Smooth muscle cell (in vitro differentiated cells): Measurements from ENCODE around the gene PTGDS. TPM values are rescaled to one million over a fixed set of nuclear protein-coding genes. Genes with fewer than 3 reads are reported as not detected.

Experiments used
- DNase-seq: peaks from one replicate; lab custom pipeline; 2025; ENCODE audit not compliant: unreplicated experiment; lab: John Stamatoyannopoulos, UW
- H2AFZ ChIP-seq: fragments of 200-600 bp; sonication (generic); 2 replicates; pipeline ENCODE4 v1.6.0; 2016; ENCODE audit warnings: antibody characterized with exemption, low read depth, mild to moderate bottlenecking
- H3F3A ChIP-seq: fragments of 200-600 bp; sonication (generic); 2 replicates; pipeline ENCODE4 v1.6.0; 2017; ENCODE audit warnings: antibody characterized with exemption, low read depth
- H3K27ac ChIP-seq: fragments of 200-600 bp; sonication (generic); 2 replicates; pipeline ENCODE4 v1.5.1; 2016; ENCODE audit warnings: low read depth, mild to moderate bottlenecking
- H3K27me3 ChIP-seq: fragments of 200-600 bp; sonication (generic); 2 replicates; pipeline ENCODE4 v1.6.1; 2016; ENCODE audit warnings: low read depth, mild to moderate bottlenecking
- H3K36me3 ChIP-seq: fragments of 200-600 bp; sonication (generic); 2 replicates; pipeline ENCODE4 v1.5.1; 2016; ENCODE audit warnings: low read depth
- H3K4me1 ChIP-seq: fragments of 200-600 bp; sonication (generic); 2 replicates; pipeline ENCODE4 v1.5.1; 2016; ENCODE audit warnings: low read depth
- H3K4me2 ChIP-seq: fragments of 200-600 bp; sonication (generic); 2 replicates; pipeline ENCODE4 v1.6.0; 2016; ENCODE audit warnings: mild to moderate bottlenecking
- H3K4me3 ChIP-seq: fragments of 200-600 bp; sonication (generic); 2 replicates; pipeline ENCODE4 v1.5.1; 2016; ENCODE audit warnings: mild to moderate bottlenecking
- H3K79me2 ChIP-seq: fragments of 200-600 bp; sonication (generic); 2 replicates; pipeline ENCODE4 v1.6.0; 2016; ENCODE audit warnings: low read depth, mild to moderate bottlenecking
- H3K9ac ChIP-seq: fragments of 200-600 bp; sonication (generic); 2 replicates; pipeline ENCODE4 v1.6.0; 2016; ENCODE audit warnings: low read depth
- H3K9me3 ChIP-seq: fragments of 200-600 bp; sonication (generic); replicated peaks from 2 replicates; pipeline ENCODE4 v1.5.1; 2016; ENCODE audit warnings: low read depth
- H4K20me1 ChIP-seq: fragments of 200-600 bp; sonication (generic); 2 replicates; pipeline ENCODE4 v1.6.0; 2016; ENCODE audit warnings: low read depth
- WGBS: methylation state at CpG from one replicate; pipeline ENCODE4 v1.1.7; 2016; ENCODE audit warnings: low lambda C conversion rate; 5-methylcytosine and 5-hydroxymethylcytosine counted together
- polyA plus RNA-seq: library from polyadenylated mRNA; unstranded; fragments of >200 nt; fragmentation: Nextera tagmentation; extraction: Ambion mirVana; gene quantifications from 2 replicates; pipeline ENCODE4 v1.2.1, GENCODE V29; 2016
- total RNA-seq: library from RNA; depleted of rRNA; stranded (reverse); fragments of >200 nt; gene quantifications from 2 replicates; pipeline ENCODE4 v1.2.3, GENCODE V29; 2014
- TF ChIP-seq, protein P1 (sequence below): fragments of 200-600 bp; sonication (generic); IDR thresholded peaks from 2 replicates; pipeline ENCODE4 v1.5.1; 2017; ENCODE audit warnings: borderline replicate concordance, mild to moderate bottlenecking, antibody characterized with exemption; ENCODE audit not compliant: insufficient read depth, poor library complexity, severe bottlenecking

Gene PTGDS
- total and polyA plus RNA-seq, 2 experiments from 2014 or later: 119 to 611 TPM

DNA sequence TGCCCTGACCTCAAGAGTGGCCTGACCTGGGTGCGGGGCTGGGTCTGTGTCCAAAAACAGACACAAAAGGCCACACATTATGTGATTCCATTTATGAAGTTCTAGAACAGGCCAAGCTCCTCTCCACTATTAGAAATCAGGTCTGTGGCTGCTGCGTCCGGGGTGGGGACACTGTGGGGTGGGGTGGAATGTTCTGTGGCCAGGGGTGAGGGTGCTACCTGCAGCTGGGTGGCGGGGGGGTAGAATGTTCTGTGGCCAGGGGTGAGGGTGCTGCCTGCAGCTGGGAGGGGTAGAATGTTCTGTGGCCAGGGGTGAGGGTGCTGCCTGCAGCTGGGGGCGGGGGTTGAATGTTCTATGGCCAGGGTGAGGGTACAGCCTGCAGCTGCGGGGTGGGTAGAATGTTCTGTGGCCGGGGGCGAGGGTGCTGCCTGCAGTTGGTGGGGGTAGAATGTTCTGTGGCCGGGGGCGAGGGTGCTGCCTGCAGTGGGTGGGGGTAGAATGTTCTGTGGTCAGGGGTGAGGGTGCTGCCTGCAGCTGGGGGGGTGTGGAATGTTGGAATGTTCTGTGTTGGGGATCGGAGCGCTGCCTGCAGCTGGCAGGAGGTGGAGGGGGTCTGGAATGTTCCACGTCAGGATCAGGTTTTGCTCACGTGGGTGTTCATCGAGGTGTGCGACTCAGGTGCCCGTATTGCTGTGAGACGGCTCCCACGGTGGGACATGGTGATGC is 16.9 kb upstream of the PTGDS start:
- Histone ChIP-seq H3K4me1 (no peaks in the 10 kb centered on the region), H2AFZ (no peak overlapping the region), H3K36me3 (no peaks in the 10 kb centered on the region), H3K27me3 (no peaks in the 10 kb centered on the region), H3K4me3 (no peak overlapping the region), H3K9me3 (no peaks in the 10 kb centered on the region), H4K20me1 (no peaks in the 10 kb centered on the region), H3K79me2 (no peaks in the 10 kb centered on the region), H3K27ac (no peak overlapping the region), H3K9ac (no peak overlapping the region), H3F3A (no peaks in the 10 kb centered on the region), H3K4me2 (no peak overlapping the region)
- TF ChIP-seq, protein P1, sequence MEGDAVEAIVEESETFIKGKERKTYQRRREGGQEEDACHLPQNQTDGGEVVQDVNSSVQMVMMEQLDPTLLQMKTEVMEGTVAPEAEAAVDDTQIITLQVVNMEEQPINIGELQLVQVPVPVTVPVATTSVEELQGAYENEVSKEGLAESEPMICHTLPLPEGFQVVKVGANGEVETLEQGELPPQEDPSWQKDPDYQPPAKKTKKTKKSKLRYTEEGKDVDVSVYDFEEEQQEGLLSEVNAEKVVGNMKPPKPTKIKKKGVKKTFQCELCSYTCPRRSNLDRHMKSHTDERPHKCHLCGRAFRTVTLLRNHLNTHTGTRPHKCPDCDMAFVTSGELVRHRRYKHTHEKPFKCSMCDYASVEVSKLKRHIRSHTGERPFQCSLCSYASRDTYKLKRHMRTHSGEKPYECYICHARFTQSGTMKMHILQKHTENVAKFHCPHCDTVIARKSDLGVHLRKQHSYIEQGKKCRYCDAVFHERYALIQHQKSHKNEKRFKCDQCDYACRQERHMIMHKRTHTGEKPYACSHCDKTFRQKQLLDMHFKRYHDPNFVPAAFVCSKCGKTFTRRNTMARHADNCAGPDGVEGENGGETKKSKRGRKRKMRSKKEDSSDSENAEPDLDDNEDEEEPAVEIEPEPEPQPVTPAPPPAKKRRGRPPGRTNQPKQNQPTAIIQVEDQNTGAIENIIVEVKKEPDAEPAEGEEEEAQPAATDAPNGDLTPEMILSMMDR: no peak
- no peak for DNase-seq
- 82% methylated on average over 13 of the region's 19 CpGs for WGBS

DNA sequence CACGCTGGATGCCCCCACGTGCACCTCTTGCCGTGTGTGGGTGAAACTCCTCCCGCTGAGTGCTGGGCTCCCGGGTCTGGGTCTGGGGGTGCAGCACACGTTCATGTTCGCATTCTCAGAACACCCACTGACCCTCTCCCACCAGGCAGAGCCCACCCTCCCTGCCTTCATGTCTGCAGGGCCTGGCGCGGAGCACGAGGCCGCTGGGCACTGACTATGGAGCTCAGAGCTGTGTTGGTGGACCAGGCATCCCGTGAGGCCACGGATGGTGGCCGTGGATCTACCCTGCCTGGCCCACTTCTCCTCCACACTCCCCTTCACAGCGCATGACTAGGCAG is 16.4 kb upstream of the PTGDS start:
- Histone ChIP-seq H3K9me3 (no peaks in the 10 kb centered on the region), H3K27me3 (no peaks in the 10 kb centered on the region), H3K4me1 (no peaks in the 10 kb centered on the region), H3F3A (no peaks in the 10 kb centered on the region), H3K27ac (no peak overlapping the region), H3K79me2 (no peaks in the 10 kb centered on the region), H2AFZ (no peak overlapping the region), H3K36me3 (no peaks in the 10 kb centered on the region), H3K9ac (no peak overlapping the region), H3K4me2 (no peak overlapping the region), H4K20me1 (no peaks in the 10 kb centered on the region), H3K4me3 (no peak overlapping the region)
- 96% methylated on average over 14 of the region's 15 CpGs for WGBS
- DNase-seq: no peak
- TF ChIP-seq, protein P1: no peak

DNA sequence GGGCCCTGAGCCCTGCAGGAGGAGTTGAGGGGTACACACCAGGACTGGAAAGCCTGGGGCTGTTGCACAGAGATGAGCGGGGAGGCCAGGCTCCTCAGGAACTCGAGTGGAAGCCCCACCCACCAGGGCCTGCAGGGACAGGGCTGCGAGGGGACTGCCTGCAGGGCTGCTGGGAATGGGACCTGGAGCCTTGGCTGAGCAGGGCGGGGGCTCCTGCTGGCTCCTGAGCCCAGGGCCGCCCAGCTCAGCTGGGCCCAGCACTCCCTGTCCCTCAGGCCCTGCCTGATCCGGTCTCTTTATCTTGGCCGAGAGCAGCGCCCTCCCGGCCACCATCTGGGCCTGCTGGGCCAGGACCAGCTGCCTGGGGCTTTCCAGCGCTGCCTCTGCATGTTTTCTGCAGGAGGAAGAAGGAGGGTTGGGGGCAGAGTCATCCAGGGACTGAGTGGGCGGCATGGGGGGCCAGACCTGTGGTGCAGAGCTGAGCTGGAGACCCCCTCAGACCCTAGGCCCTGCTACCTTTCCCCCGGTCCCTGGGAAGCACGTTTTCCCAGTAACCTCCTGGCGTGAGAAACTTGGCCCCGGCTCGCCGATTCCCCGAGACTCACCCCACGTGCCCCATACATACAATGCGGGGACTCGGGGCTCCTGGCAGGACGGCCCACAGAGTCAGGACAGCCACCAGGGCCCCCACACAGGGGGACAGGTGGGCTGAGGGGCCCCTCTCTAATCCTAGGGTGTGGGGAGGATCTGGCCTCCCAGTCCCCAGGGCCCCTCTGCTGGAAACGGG is 15.8 kb upstream of the PTGDS start:
- Histone ChIP-seq H3K9me3 (no peaks in the 10 kb centered on the region), H2AFZ (no peak overlapping the region), H3K36me3 (no peaks in the 10 kb centered on the region), H3K9ac (no peak overlapping the region), H3K27me3 (no peaks in the 10 kb centered on the region), H3F3A (no peaks in the 10 kb centered on the region), H3K4me3 (no peak overlapping the region), H3K4me2 (no peak overlapping the region), H3K4me1 (no peaks in the 10 kb centered on the region), H3K79me2 (no peaks in the 10 kb centered on the region), H4K20me1 (no peaks in the 10 kb centered on the region), H3K27ac (no peak overlapping the region)
- WGBS: 73% methylated on average over 22 of the region's 23 CpGs
- no peak for DNase-seq
- TF ChIP-seq, protein P1: no peak
